HG03045 (cell line): ENCODE measurements around the gene PIEZO1.
A peak's percentile ranks its signal among the peaks of the same experiment; 100 is the strongest.

Experiments used
- ATAC-seq: cut with Tn5 transposase; IDR thresholded peaks from one replicate; pipeline ENCODE4 v1.9.1; 2021; ENCODE audit warnings: mild to moderate bottlenecking, moderate library complexity; ENCODE audit not compliant: unreplicated experiment

Gene PIEZO1

DNA sequence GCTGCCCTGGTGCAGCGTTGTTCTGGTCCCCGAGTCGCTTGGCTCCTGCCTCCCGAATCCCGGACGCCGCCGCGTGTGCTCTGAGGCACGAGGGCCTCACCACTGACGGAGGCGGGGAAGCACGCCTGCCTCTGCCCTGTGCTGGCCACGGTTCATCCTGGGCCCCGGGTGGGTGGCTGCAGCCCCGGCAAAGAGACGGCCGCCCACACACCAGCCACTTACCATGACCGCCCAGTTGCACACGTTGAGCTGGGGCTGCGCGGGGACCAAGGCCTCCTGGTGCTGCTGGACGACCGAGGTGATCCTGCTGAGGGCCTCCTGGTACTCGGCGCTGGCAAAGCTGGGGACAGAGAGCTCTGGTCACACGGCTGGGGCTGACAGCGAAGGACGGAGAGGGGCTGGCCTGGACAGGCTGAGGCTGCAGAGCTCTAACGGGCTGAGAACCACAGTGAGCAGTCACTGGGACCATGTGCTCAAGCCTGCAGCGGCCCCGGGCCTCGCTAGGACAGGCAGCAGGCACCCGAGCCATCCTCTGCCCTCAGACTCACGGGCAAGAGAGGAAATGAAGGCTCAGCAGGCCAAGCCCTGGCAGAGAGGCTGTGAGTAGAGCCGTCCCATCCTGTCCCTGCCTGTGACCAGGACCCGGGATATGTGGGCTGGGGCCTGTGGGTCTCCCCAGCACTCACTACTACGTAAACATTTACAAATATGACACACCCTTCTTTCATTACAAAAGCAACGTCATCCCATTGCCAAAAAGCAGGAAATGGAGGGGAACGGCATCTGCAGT lies 33.0 kb upstream of the PIEZO1 start:
- ATAC-seq: no peak

DNA sequence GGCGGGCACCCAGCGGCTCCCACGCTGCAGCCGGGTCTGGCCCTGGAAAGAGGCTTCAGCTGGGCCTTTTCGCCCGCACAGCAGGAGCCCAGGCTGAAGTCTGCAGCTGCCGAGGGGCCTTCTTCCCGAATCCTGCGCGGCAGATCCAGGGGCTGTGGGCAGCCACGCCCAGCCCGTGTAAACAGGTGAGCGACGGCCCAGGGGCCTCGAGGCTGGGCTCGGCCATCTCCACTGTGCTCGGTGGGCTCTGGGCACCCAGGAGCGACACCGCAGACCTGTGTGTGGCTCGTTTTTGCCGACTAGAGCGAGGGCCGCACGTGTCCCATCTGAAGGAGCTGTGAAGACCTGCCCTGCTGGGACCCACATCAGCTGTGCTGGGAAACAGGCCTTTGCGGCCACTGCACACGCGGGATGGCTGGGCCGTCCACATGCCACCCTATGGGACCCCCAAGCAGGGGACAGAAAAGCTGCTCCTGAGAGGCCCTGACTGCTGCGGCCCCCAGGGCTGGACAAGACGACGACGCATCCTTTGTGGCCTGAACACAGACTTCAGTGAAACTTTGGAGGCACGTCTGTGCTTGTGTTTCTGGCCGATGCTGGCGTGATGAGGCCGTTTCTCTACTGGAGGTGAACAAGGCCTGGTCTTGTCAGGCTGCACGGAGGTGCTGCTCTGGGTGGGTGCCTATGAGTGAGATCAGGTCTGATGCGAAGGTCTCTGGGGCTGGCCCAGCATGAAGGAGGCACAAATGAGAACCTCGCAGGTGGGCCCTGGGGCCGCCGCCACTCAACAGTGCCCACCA lies 31.9 kb upstream of the PIEZO1 start:
- no peak for ATAC-seq

DNA sequence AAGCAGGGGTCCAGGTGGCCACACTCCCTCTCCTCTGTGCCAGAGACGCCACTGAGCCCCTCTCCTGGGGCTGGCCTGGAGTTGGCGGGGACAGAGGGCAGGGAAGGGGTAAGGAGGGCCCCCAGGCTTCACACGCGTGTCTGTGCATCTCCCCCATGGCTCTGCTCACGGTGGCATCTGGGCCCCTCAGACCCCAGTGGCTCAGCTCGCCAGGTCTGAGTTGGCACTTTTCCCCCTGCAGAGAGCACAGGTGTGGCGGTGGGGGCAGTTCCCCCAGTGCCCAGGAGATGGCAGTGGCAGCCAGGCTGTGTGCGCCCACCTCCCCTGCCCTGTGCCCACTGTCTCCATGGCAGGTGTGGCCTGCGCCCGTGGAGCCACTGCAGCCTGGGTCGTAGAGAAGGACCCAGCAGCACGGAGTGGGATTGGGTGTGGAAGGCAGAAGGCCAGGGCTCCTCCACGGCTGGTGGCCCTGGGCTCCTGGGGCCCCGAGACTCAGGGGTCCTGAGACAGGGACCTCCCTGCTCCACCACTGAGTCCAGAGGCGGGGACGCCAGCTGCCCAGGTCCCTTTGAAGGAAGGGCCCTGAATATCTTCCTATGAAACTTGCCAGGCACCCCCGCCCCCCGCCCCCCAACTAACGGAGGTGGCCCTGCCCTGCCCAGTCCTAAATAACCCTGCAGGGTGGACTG lies 31.0 kb upstream of the PIEZO1 start:
- no peak for ATAC-seq

DNA sequence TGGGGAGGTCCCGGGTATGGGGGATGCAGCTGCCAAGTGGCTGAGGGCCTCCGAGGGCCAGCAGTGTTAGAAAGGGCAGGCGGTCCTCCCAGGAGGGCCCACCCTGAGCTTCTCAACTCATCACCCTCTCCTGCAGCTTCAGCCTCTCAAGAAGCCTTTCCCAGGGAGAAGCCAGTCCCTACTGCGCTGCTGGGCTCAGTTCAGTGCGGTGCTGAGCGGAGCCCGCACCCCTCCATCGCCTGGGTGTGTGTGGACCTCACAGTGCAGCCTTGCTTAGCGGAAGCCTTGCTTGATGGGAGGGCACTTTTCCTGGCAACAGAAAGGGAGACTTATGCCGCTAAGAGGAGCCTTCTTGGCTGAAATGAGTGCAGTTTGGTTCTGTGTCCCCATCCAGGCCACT lies 30.2 kb upstream of the PIEZO1 start:
- ATAC-seq: no peak

DNA sequence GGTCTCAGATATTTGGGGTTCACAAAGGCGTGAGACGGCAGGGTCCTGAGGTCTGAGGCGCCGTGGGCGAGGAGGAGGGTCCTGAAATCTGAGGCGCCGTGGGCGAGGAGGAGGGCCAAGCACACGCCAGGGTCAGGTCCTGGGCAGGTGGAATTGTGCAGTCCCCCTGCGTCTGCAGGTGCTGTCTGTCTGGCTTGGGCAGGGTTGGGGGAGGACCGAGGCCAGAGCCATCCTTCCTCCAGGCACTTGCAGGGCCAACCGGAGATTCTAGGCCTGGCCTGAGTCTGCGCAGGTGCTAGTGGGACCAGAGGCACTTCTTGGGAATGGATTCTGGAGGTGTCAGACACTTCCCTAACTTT lies 29.1 kb upstream of the PIEZO1 start:
- no peak for ATAC-seq

DNA sequence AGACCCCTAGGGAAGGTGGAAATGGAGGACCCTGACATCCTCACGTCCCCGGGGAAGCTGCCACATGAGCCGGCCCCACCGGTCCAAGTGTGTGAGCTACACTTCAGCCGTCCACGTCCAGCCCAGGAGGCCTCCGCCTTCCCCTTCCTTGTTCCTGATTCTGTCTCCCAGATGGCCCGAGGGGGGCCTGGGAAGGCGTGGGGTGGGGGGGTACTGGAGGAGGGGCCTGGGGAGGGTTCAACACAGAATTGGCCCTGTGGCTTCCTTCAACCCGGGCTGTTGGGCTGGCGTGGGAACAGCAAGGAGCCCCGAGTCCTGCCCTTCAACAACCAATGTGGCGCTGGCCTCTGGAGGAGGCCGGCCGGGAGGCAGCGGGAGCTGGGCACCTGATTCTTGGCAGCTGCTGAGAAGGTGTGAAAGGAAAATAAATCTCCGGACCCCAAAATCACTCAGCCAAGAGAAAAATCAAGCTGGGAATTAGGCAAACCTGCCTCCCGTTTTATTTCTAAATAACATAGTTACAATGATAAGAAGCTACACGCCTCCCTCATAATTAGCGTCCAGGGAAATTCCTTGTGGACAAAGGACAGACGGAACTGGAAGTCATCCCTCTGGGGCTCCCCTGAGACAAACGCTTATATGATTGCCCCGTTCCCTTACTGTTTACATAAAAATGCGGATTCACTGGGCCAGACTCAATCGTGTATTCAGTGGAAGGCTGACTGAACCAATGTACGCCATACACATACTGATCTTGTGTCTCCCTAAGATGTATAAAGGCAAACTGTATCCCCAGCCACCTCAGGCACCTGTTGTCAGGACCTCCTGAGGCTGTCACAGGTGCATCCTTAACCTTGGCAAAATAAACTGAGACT lies 28.5 kb upstream of the PIEZO1 start:
- no peak for ATAC-seq

DNA sequence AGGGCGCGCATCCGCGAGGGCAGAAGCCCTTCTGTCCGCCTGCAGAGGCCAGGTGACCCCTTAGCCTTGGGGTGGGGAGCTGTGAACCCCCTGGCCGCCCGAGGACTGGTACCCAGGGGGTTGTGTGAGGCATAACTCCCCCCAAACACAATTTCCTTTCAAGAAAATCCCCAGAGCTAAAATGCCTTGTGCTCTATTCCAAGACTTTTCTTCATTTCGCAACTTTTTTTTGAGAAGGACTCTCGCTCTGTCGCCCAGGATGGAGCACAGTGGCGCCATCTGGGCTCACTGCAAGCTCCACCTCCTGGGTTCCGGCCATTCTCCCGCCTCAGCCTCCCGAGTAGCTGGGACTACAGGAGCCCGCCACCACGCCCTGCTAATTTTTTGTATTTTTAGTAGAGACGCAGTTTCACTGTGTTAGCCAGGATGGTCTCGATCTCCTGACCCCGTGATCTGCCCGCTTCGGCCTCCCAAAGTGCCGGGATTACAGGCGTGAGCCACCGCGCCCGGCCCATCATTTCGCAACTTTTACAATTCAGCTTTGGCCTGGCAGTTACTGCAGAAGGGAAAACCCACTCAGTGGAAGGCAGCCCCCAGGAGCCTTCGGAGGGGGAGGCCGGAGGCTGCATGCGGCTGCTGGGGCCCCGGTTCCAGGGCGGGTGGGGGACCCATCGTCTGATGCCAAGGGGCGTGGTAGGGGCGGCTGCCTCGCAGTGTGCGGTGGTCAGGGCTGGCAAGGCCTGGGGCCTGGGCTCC lies 27.7 kb upstream of the PIEZO1 start:
- no peak for ATAC-seq

DNA sequence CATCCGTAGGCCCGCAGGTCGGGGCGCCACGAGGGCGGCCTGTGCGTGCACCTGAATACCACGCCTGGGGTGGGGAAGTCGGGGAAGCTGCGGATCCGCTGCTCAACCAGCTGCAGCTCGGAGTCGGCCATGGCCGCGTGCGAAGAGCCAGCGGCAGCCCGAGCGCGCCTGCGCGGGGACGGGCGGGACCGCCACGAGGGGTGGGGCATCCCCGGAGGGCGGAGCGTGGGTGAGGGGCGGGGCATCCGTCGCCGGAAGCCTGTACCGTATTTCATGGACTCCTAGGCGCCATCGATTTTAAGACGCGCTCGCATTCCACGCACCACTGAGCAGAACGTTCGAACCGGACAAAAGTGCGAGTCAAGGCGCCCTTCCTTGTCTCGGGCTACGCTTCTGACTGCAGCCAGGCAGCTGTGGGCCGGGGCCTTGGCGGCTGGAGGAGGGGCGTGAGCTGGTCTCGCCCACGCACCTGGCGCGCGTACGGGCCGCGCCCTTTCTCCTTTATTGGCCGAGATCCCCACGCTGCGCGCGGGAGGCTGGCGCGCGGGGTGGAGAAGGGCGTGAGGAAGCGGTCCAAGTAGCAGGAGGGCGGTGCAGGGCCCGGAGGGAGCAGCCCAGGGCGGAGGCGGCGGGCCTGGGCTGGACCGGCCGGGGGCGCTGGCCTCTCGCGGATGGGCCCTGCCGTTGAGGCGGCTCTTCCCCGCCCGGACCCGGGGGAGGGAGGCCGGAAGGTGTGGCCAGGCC lies 26.9 kb upstream of the PIEZO1 start, which contains the start of gene APRT:
APRT (minus strand) TSS at position 160 of the 744 bp plus-strand sequence; CDS start at position 131, 29 bp downstream.
- peak; percentile 71 for ATAC-seq

DNA sequence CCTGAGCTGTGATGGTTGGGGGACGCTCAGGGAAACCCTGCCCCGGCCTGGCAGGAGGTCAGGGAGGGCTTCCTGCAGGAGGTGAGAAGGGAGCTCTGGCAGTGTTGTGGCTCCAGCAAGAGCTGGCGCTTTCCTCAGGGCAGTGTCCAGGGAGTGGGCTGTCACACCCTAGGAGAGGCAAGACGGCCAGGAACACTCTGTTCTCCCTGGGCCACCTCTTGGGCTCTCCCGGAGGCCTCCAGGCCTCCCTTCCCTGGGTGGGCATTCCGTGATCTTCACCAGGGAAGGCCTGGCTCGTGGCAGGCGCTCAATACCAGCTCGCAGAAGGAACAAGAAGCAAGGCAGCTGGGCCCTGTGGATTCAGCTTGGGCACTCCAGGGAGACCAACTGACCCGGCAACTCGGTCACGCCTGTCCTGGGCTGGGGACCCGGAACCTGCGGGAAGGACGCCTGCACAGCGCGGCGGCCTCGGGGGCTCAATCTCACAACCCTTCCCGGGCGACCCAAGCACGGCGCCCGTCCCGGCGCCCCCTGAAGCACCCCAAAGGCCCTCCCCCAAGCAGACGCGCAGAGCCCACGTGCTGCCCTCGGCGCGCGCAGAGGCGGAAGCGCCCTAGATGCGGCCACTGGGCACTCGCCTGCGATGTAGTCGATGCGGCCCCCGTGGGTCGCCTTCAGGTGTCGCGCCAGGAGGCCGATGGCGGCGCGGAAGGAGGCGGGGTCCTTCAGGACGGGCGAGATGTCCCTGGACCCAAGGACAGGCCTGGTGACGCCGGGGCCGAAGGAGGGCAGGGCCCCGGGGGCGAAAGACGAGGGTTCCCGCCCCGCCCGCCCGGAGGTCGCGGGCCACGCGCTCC lies 26.1 kb upstream of the PIEZO1 start:
- ATAC-seq: peak; percentile 48

DNA sequence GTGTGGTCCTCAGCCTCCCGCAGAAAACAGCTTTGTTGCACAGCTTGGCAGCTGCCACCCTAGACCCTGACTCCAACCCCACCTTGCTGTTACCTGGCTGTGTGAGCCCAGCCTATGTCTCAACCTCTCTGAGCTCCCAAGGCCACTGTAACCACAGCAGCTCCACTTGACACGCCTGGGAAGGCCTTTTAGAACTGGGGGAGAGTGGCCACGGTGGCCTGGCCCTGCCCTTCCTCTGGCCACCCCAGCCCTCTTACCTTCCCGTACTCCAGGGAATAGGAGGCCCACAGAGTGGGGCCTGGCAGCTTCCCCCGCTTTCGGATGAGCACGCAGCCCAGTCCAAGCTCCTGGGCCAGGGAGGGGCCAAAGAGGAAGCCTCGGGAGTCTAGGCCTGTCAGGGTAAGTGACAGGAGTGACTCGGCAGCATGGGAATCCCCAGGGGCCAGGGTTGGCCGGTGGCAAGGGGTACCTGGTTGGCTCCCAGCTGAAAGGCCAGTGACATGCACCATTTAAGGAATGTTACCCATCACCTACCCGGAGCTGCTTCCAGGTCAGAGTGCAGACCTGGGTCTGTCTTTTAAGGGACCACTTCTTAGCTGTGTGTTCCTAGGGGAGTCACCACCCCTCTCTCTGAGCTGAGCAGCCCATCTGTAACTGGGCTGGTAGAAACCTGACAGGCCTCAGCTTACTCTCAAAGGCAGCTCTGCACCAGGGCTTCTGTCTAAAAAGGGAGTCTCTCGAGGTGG lies 25.3 kb upstream of the PIEZO1 start:
- ATAC-seq: no peak

DNA sequence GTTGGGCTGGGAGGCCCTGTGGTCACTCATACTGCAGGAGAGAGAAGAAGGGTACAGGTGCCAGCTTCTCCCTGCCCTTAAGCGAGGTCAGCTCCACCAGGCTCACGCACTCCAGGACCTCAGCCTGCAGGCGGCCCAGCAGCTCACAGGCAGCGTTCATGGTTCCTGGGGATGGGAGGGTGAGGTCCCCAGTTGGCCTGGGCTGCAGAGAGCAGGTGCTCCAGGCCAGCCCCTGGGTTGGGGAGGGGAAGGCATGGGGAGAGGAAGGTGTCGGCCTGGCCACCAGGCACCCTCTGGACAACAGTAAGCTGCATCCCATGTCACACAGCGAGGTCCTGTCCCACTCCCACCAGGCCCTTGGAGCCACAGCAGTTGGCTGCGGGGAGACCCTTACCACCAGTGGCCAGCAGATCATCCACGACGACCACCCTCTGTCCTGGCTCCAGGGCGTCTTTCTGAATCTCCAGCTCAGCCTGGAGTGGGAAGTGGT lies 24.7 kb upstream of the PIEZO1 start:
- ATAC-seq: no peak

DNA sequence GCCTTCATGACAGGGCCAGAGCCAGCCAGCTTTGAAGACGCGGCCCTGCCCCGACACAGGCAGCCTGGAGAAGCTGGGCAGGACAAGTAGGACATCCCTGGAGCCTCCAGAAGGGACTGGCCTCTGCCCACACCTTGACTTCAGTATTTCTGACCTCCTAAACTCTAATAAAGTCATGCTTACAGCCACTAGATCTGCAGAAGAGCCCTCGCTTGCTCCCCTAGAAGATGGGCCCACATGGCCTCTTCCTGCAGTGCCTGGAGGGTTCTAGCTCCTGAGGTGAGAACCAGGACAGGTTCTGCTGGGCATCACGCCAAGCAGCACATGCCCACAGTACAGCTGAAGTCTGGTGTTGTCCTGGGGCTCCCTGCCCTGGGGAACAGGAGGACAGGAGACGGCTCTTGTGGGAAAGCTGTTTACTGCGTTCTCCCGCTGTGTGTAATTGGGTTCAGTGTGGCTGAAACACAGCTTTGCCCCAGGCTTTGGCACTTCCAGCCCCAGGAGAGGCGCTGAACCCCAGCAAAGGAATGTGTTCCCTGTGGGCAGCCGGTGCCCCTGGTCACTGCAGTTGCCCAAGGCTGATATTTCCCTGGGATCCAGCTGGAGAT lies 24.2 kb upstream of the PIEZO1 start:
- no peak for ATAC-seq

DNA sequence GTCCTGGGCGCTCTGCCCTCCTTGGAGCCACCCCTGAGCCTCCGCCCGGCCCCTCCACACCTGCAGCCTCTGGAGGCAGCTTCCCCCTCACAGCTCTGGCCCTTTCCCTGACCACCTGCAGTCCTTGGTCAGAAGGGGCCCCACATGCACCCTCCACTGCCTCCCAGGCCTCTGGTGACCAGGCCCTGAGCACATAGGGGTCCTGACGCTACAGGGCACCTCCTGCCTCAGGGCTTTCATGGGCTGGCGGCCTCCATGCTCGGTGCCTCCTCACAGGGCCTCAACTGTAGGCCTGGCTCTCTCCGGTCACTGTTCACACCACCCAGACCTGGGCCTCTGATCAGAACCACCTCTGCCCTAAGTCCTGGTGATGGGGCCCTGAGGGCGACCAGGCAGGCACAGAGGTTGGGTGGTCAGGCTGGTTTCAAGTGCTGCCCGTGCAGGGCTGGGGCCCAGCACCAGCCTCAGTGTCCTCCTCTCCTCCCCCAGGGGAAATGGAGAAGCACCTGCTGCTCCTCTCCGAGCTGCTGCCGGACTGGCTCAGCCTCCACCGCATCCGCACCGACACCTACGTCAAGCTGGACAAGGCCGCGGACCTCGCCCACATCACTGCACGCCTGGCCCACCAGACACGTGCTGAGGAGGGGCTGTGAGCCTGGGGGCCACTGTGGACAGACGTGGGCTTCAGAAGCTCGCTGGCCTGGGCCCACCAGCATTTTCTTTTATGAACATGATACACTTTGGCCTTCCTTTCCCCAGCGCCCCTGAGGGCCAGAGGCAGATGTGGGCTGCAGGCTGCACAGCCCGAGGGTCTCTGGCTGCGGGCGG lies 22.8 kb upstream of the PIEZO1 start:
- ATAC-seq: no peak

DNA sequence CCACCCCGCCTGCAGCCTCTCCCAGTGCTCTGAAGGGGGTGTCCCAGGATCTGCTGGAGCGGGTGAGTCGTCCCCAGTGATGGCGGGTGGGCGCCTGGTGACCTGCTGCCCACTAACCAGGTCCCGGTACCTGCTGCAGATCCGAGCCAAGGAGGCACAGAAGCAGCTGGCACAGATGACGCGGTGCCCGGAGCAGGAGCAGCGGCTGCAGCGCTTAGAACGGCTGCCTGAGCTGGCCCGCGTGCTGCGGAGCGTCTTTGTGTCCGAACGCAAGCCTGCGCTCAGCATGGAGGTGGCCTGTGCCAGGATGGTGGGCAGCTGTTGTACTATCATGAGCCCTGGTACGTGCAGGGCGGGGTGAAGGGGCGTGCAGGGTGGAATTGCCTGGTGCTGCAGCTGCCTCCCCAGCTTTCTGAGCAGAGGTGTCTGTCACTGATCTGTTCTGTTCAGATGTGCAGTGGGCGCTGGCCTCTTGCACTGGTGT lies 22.2 kb upstream of the PIEZO1 start:
- no peak for ATAC-seq

DNA sequence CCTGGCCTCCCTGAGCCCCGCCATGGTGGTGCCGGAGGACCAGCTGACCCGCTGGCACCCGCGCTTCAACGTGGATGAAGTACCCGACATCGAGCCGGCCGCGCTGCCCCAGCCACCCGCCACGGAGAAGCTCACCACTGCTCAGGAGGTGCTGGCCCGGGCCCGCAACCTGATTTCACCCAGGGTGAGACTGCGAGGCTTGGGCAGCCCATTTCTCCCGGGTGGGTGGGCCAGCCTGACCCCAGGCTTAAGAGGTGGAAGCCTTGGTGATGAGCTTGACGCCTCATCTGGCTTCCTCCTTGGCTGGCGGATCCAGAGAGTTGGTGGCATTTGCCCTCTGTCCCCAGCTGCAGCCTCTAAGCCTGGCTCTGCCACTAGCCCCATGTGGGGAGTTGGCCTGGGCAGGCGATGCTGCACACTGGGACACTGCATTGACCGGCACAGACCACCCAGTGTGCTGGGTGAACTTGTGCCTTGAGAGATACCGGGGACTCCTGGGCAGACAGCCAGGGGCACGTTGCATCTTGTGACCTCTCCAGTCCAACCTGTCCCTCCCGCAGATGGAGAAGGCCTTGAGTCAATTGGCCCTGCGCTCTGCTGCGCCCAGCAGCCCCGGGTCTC lies 21.6 kb upstream of the PIEZO1 start:
- no peak for ATAC-seq
